Endometrial microvascular endothelial cells (primary cell): ENCODE results near the gene CPNE5. TPM values are rescaled to one million over a fixed set of nuclear protein-coding genes. Genes with fewer than 3 reads are reported as not detected.

Experiments
- in situ Hi-C: cut with HindIII; loops from 2 replicates; pipeline ENCODE4 v1.10.0; 2017; ENCODE audit warnings: low sequenced_read_pairs, low pct_unique_long_range_greater_than_20kb; ENCODE audit errors: inconsistent ontology term
- total RNA-seq: library from RNA; depleted of rRNA; stranded (reverse); fragments of >200 nt; gene quantifications from one replicate; pipeline ENCODE4 v1.2.3, GENCODE V29; 2015; ENCODE audit errors: inconsistent ontology term

Gene CPNE5
- total RNA-seq, 1 donor from 2014 or later, result 3.5 TPM

DNA sequence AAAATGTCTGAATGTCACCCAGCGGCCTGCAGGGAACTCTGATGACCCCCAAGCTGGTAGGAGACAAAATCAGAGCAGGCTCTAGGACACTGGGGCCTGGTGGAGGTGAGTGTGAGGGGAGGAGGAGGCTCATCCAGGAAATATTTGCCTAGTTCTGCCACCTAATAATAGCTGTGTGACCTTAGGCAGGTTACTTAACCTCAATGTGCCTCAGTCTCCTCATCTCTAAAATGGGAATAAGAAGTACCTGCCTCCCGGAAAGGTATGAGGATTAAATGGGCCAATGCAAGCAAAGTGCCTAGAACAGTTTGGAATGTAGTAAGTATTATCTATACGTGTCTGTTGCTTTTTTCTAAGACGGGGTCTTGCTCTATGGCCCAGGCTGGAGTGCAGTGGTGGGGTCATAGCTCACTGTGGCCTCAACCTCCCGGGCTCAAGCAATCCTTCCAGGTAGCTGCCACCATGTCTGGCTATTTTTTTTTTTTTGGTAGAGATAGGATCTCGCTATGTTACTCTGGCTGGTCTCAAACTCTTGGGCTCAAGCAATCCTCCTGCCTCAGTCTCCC is 81.2 kb downstream of the CPNE5 start:
- in situ Hi-C loops, result loop anchor here (25.0 kb wide), 1 partner anchor 146 kb away; no protein-coding TSS in a partner anchor

DNA sequence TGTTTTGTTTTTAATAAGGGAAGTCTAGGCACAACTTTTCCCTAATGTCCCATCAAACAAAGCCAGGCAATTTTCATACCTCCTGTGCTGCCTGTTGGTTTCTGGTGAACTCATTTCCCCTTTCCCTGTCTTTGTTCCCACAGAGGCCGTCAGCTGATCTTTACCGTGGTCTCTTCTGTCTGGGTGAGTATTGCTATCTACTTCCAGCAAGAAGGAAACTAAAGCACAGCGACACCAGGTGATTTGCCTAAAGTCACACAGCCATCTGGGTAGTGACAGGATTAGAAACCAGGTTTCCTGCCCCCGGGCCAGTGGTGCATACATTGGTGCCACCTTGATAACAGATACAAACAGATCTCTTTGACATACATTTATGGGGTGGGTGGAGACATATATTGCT is 82.0 kb downstream of the CPNE5 start:
- in situ Hi-C loops, result loop anchor here (25.0 kb wide), 1 partner anchor 145 kb away; no protein-coding TSS in a partner anchor

DNA sequence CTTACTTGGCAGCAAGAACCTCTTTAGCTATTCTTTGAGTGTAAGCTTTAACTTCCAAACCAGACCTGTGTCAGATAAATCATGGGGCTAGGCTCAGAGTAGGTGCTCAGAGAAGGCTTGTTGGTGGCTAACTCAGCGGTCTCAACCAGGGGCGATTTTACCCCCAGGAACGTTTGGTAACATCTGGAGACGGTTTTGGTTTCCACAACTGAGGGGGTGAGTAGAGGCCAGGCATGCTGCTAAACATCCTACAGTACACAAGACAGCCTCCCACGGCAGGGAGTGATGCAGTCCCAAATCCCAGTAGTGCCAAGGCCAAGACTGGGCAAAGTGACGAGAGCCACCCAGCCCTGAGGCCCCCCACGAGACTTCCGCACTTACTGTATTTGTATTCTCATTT is 82.5 kb downstream of the CPNE5 start:
- in situ Hi-C loops, result loop anchor here (25.0 kb wide), 1 partner anchor 144 kb away; no protein-coding TSS in a partner anchor

DNA sequence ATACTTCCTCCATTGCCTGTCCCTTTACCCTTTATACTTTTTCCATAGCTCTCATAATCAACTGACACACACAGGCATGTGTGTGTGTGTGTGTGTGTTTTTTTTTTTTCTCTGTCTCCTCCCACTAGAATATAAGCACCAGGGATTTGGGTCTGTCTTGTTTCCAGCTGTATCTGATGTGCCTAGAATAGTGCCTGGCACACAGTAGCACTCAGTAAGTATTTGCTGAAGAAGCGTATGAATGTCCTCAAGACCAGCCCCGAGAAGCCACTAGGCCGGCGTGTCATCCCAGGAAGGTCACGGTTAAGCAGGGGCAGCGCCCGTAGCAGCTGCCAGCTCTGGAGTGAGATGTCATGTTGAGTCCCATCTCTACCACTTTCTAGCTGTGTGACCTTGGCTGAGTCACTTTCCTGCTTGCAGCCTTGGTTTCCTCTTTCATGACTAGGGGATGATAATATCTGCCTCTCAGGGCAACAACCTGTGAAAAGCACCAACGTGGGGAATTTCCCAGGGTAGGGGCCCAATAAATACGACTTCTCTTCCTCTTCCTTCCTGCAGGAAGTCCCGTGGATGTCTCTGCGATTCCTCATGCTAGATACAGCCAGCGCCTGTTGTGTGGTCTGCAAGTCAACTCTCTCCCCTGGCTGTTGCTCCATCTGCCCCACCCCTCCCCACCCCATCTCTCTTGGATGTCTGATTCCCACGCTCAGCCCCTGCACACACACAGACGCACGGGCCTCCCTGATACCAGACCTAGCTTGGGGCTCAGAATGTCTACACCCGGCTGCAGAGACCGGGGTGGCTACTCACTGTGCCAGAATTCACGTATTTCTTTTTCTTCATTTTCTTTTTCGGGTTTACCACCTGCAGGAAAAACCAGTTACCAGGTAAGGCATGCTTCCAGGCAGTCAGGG is 83.6 kb downstream of the CPNE5 start:
- in situ Hi-C loops, result loop anchor here (25.0 kb wide), 1 partner anchor 143 kb away; no protein-coding TSS in a partner anchor

DNA sequence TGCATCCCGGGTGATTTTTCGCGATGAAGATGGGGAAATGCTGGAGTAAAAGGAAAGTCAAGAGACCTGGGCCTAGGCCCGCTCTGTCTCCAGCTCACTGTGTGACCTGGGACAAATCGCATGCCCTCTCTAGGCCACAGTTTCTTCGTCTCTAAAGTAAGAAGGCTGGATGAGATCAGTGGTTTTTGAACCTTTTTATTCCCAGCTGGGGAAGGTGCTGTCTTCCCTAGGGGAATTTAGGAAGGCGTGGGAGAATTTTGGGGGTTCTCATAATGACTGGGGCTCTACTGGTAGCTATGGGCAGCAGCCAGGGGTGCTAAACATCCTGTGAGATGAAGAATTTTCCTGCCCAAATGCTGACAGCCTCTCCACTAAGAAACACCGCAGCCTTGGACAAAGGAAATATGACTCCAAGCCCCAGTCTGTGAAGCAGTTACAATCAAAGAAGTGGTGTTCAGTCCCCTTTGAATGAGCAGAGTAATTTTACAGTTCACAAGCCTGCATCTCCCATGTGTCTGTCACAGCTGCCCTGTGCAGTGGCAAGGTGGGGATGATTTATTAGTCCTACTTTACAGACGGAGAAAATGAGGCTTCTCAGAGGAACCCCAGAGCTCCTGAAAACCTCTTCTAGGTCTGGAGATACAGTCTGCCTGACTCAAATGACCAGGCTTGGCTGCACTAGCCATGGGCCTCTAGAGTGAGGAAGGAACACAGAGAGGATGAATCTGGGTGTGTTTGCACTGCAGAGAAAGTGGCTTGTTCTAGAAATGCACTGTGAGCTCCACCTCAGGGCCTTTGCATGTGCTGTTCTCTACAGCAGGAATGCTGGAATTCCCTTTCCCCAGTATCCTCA is 84.4 kb downstream of the CPNE5 start:
- in situ Hi-C loops, result loop anchor here (25.0 kb wide), 1 partner anchor 143 kb away; no protein-coding TSS in a partner anchor

DNA sequence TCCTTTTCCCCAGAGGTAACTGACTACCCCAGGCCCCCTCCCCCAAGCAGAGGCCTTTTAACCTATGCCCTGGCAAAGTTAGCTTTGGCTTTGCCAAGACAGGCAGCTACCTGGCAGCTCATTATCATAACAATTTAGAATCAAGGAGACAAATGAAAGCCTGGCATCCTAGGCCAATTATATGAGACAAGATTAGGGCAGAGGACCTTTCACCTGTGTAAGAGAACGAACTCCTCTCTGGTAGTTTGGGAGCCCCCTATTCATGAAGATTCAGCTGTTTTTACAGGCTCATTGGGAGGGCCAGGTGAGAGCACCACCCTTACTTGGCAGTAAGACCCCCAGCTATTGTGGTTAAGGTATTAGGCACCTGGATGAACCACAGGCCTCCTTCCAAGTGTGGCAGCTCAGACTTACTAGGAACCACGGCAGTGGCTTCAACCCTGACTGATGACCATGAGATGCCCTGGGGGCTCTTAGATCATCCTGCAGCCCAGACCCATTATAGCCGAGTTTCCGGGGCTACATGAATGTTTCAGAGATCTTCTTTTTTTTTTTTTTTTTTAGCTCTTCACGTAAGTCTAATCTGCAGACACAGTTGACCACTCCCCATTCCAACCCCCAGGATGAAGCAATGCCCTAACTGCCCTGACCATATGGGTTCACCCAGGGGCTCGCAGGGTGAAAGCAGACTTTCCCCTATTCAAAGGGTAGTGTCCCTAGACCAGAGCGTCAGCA is 85.4 kb downstream of the CPNE5 start:
- in situ Hi-C loops, result loop anchor here (25.0 kb wide), 1 partner anchor 142 kb away; no protein-coding TSS in a partner anchor

DNA sequence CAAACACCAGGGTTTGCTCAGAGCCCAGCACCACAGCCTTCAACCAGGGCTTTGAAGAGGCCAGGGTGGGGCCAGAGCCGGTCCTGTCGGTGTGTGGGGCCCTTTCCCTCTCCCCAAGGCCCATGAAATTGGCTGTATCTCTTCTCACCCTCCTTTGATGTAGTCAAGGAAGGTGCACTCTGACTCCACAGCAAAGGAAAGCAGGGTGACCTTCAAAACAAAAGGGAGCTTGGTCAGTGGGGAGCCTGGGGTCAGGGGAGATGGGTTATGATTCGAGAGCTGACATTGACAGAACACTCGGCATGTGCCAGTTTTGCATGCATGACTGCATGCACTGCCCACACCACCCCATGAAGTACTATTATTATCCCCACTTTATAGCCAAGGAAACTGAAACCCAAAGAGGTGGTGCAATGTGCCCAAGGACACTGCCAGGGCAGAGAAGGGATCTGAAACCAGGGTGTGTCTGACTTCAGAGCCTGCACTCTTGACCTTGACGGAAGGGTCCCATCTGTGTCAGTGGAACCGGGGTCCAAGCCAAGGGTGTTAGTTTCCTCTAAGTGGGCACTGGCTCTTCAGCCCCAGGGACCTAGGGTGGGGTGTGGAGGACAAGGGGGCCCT is 86.2 kb downstream of the CPNE5 start:
- in situ Hi-C loops, result loop anchor here (25.0 kb wide), 1 partner anchor 141 kb away; no protein-coding TSS in a partner anchor

DNA sequence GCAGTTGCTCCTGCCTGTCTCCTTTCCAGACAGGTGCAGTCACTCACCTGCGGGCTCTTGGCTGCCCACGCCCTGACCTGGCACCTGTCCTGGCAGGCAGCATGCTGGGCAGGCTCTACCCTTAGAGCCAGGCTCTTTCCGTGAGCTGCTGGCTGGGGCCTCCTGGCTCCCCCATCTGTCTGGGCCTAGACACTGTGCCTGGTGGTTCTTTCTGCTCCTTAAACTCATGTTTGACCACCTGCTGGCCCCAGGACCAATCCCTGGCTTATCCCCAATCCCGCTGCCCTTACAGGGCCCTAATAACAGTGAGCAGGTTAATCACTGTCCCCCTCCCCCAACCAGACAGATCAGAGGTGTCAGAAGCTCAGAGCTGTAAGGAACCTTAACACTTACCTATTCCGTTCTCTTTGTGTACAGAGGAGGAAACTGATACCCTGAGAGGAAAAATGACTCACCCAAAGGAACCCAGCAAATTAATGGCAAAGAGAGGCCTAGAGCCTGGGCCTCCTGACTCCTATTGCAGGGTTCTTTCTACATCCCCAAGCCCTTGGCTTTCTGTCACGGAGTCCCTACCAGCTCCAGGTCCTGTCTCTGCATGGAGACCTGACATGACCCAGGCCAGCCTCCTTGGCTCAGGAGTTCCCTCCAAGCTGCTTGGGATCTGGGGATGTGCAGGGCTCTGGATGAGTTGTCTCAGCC is 86.9 kb downstream of the CPNE5 start:
- in situ Hi-C loops, result loop anchor here (25.0 kb wide), 1 partner anchor 140 kb away; no protein-coding TSS in a partner anchor

DNA sequence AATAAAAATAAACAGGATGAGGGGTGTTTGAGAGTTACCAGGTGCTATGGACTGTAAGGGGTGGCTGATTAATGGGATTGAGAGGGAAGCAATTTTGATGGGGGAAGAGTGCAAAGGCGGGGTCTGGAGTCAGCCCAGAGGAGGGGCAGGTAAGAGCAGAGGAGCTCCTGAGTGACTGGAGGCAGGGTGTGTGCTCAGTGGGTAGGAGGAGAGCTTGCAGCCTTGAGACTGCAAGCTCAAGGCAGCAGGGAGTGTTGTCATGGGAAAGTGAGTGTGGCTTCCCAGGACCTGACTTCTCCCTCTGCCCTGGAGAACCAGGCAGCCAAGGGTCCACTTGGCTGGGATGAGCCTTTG is 87.4 kb downstream of the CPNE5 start:
- in situ Hi-C loops, result loop anchor here (25.0 kb wide), 1 partner anchor 140 kb away; no protein-coding TSS in a partner anchor

DNA sequence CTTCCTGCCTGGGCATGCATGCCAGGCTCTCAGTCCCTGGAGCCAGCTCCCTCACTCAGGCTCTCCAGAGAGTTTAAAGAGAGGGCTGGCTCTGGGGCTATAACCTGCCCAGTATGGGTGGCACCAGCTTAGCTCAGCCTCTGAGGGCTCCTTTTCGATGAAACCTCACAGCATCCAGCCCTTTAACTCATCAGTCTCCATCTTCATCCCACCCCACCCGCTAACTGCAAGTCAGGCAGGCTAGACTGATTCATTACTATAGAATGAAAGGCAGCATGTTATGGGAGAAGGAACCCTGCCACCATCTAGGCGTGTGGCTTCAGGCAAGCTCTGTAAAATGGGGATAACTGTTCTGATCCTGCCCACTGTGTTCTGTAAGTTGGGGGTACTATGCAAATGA is 88.2 kb downstream of the CPNE5 start:
- in situ Hi-C loops, result loop anchor here (25.0 kb wide), 1 partner anchor 139 kb away; no protein-coding TSS in a partner anchor

DNA sequence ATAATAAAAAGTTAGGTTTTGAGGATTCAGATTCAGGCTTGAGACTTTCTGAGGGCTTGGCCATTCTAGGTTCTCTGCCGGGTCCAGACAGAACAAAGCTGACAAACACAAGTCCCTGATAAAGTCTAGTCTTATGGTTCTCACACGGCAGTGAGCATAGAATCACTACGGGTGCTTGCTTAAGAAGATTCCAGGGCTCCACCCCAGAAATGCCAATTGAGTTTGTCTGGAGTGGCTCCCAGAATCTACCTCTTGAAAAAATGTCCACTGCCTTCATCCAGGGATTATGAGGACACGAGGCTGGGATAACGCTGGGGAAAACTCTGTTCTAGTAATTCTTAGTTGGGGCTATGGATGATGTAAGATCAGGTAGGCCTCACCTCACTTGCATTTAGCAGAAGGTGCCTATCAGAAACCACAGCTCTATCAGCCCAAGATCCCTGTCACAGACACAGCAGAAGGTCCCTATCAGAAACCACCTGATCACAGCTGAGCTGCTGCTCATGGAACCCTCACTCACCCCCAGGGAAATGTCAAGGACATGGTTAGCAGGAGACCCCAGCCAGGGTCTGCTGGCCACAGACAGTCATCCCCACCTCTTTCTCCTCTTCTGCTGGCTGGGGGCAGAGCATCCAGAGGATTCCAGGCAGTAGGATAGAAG is 89.3 kb downstream of the CPNE5 start:
- in situ Hi-C loops, result loop anchor here (25.0 kb wide), 1 partner anchor 138 kb away; no protein-coding TSS in a partner anchor

DNA sequence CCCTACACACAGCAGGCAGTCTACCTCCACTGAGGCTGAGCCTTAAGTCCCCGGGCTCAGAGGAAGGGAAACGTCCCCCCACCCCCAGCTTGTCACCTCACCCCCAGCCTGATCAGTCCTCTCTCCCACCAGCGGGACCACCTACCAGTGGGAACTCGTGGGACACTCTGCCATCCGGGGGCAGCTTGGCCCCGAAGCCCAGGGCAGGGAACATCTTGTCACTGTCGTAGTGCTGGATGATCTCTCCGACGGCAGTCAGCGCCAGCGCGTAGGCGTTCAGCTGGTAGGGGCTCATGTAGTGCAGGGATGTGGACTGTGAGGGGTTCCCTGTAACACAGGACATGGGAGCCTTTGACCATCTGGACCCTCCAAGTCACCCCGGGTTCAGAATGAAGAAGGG is 93.0 kb downstream of the CPNE5 start:
- in situ Hi-C loops, result no loop called here

DNA sequence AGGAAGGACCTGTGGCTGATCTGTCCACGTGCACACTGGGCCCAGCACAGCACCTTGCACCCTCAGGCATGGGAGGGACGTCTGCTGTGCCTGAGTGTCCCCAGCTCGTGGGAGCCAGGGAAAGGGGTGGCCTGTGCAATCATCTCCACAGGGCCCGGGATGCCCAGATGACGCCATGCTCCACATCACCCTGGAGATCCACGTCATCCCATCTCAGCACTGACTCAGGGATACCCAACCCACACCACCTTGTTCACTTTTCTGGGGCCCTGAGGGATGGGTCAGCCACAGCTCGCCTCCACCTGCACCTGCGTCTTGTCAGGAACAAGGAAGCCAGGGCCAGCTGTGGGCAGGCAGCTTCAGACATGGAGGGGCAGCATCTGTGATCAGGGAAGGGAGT is 93.4 kb downstream of the CPNE5 start:
- in situ Hi-C loops, result no loop called here

DNA sequence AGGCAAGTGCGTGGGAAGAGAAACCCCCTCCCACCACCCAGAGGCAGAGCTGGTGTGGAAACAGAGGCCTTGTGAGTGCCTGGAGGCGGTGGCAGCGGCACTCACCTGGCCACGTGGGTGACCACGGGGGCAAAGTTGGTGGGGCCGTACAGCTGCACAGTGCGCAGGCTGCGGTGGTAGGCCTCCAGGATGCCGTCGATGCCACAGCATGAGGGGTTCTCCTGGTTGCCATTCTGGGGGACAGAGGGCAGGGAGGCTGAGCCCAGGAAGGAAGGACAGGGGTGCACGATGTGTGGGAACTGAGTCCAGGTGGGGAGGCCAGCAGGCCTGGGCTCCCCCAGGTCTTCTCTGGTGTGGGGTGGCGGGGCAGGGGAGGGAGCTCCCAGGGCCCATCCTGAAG is 94.0 kb downstream of the CPNE5 start:
- in situ Hi-C loops, result no loop called here

DNA sequence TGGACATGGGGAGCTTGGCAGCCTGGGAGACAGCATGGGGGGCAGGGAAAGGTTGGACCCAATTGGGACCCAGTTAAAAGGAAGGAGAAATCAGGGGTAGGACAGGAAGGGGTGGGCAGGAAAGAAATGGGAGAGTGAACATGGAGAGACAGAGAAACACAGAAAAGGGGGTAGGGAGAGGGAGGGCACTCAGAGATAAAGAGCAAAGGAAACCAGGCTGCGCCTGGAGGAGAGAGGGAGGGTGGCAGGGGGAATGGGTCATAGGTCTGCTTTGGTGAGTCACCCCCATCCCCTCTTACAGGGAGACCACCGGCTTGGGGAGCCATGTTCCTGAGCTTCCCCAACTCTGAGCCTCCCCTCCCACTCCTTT is 95.0 kb downstream of the CPNE5 start:
- in situ Hi-C loops, result no loop called here

DNA sequence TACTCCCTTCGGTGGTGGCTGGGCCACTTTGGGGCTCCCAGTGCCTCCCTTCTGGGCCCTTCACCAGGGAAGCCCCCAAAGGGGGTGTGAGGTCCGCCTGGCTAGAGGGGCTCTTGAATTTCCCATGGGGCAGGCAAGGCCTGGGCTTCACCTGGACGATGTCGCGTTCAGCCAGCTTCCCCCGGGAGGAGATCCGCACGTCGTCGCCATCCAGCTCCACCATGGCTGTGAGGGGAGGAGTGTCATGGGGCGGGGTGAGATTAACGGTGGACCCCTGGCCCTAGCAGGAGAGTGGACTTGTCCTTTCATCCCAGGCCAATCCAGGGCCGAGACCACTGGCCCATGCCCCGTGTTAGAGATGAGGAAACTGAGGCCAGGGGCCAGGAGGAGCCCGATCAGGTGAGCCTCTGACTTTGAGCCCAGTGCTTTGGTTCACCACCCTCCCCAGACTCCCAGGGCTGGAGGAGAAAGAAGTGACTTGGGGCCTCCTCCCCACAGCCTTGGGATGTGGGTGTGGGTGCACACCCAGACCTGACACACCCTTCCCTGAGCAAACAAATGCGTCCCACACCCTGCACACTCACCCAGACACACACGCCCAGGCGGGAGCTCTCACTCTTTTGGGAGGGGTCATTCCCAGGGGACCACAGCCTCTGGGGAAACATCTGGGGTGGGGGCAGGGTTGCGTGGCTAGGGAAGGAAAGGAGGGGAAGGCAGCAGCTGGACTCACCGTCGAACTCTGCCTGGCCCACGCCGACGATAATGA is 95.5 kb downstream of the CPNE5 start:
- in situ Hi-C loops, result no loop called here
